ENCODE measurements around the gene RRP1.

Gene RRP1

GRCh38 chr21:43793243-43793642 lies 3.9 kb downstream of the RRP1 start:
- Histone ChIP-seq H3K4me2 (ENCODE audit: low read depth, low read length, poor library complexity, severe bottlenecking) (no peak overlapping the region), H2AFZ (ENCODE audit: low read depth, low read length, severe bottlenecking) (no peak overlapping the region), H3K9me2 (replicated peaks; ENCODE audit: insufficient read depth, low read length) (no peaks in the 10 kb centered on the region), H3F3A (ENCODE audit: insufficient read depth) (no peaks in the 10 kb centered on the region), H3K9ac (ENCODE audit: low read length) (no peak overlapping the region), H3K79me2 (ENCODE audit: insufficient read depth, low read length) (peaks cover 40% of the 10 kb centered on the region), H3K4me3 (ENCODE audit: insufficient read depth, low read length, poor library complexity, severe bottlenecking) (no peak overlapping the region), H3K27me3 (ENCODE audit: low read length) (no peaks in the 10 kb centered on the region), H3K36me3 (ENCODE audit: low read length) (no peaks in the 10 kb centered on the region; the same call in 1 of the 2 replicates), H4K20me1 (ENCODE audit: low read depth, low read length) (no peaks in the 10 kb centered on the region; the same call in 1 of the 2 replicates), H3K27ac (ENCODE audit: low read depth, low read length) (no peak overlapping the region), H3K9me3 (ENCODE audit: insufficient read depth, low read length) (no peaks in the 10 kb centered on the region)
- TF ChIP-seq CTCF (IDR thresholded peaks at IDR 0.05; ENCODE audit: insufficient read depth, low read length, poor library complexity, severe bottlenecking): no peak
- TF ChIP-seq EZH2phosphoT487 (conservative IDR thresholded peaks at IDR 0.05; ENCODE audit: low read length): no peak

- H3K4me3 ChIP-seq (ENCODE audit: insufficient read depth, low read length, poor library complexity, severe bottlenecking): no peak overlapping the region
- H3K27me3 ChIP-seq (ENCODE audit: low read length): no peaks in the 10 kb centered on the region
- no peaks in the 10 kb centered on the region for H3F3A ChIP-seq (ENCODE audit: insufficient read depth)
- no peak overlapping the region for H3K27ac ChIP-seq (ENCODE audit: low read depth, low read length)
- no peak overlapping the region for H3K9ac ChIP-seq (ENCODE audit: low read length)
- H3K79me2 ChIP-seq (ENCODE audit: insufficient read depth, low read length): peaks cover 40% of the 10 kb centered on the region
- no peak overlapping the region for H2AFZ ChIP-seq (ENCODE audit: low read depth, low read length, severe bottlenecking)
- no peak overlapping the region for H3K4me2 ChIP-seq (ENCODE audit: low read depth, low read length, poor library complexity, severe bottlenecking)
- H3K9me2 ChIP-seq (replicated peaks; ENCODE audit: insufficient read depth, low read length): no peaks in the 10 kb centered on the region
- H3K9me3 ChIP-seq (ENCODE audit: insufficient read depth, low read length): no peaks in the 10 kb centered on the region
- no peaks in the 10 kb centered on the region; the same call in 1 of the 2 replicates for H4K20me1 ChIP-seq (ENCODE audit: low read depth, low read length)
- no peaks in the 10 kb centered on the region; the same call in 1 of the 2 replicates for H3K36me3 ChIP-seq (ENCODE audit: low read length)
- TF ChIP-seq CTCF (IDR thresholded peaks at IDR 0.05; ENCODE audit: insufficient read depth, low read length, poor library complexity, severe bottlenecking) (no peak), EZH2phosphoT487 (conservative IDR thresholded peaks at IDR 0.05; ENCODE audit: low read length) (no peak)
Observed at GRCh38 chr21:43794311-43794710, 4.9 kb downstream of the RRP1 start.

- Histone ChIP-seq H3F3A (ENCODE audit: insufficient read depth) (no peaks in the 10 kb centered on the region), H3K27ac (ENCODE audit: low read depth, low read length) (no peak overlapping the region), H3K27me3 (ENCODE audit: low read length) (no peaks in the 10 kb centered on the region), H3K9ac (ENCODE audit: low read length) (no peak overlapping the region), H3K36me3 (ENCODE audit: low read length) (no peaks in the 10 kb centered on the region; the same call in 1 of the 2 replicates), H4K20me1 (ENCODE audit: low read depth, low read length) (no peaks in the 10 kb centered on the region; the same call in 1 of the 2 replicates), H3K4me2 (ENCODE audit: low read depth, low read length, poor library complexity, severe bottlenecking) (no peak overlapping the region), H2AFZ (ENCODE audit: low read depth, low read length, severe bottlenecking) (no peak overlapping the region), H3K9me3 (ENCODE audit: insufficient read depth, low read length) (no peaks in the 10 kb centered on the region), H3K9me2 (replicated peaks; ENCODE audit: insufficient read depth, low read length) (no peaks in the 10 kb centered on the region), H3K79me2 (ENCODE audit: insufficient read depth, low read length) (peaks cover 35% of the 10 kb centered on the region), H3K4me3 (ENCODE audit: insufficient read depth, low read length, poor library complexity, severe bottlenecking) (no peak overlapping the region)
- no peak for TF ChIP-seq CTCF (IDR thresholded peaks at IDR 0.05; ENCODE audit: insufficient read depth, low read length, poor library complexity, severe bottlenecking)
- no peak for TF ChIP-seq EZH2phosphoT487 (conservative IDR thresholded peaks at IDR 0.05; ENCODE audit: low read length)
Observed at GRCh38 chr21:43794857-43795256, 5.5 kb downstream of the RRP1 start.
